C4-2B (cell line): ENCODE measurements around the gene KDM1B.

Experiments used
- H3K27ac ChIP-seq: fragments of 450-650 bp; 2 replicates; pipeline ENCODE4 v1.5.1; 2017
- ZFX ChIP-seq: fragments of 450-650 bp; IDR thresholded peaks from 2 replicates; pipeline ENCODE4 v1.6.1; 2017
- TF ChIP-seq, protein P1 (sequence below): fragments of 450-650 bp; conservative IDR thresholded peaks from 2 replicates; pipeline ENCODE4 v1.5.1; 2017; ENCODE audit warnings: mild to moderate bottlenecking

The KDM1B gene

DNA sequence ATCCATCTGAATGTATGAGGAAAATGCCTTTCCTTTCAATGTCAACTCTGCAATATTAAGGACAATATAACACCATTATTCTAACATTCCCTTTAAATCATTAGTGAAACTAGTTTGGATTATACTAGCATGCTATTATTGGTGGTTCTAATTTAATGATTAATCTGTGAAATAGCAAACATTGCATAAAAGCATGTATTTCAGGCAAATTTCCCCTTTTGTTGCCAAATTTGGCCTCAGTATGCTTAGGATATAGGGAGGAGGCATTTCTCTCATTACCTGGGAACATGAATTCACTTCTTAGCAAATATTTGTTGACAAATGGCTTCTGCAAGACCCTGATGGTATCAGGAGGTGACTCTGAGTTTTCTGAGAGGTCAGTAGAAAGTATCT is 1.9 kb upstream of the KDM1B start:
- TF ChIP-seq, protein P1, sequence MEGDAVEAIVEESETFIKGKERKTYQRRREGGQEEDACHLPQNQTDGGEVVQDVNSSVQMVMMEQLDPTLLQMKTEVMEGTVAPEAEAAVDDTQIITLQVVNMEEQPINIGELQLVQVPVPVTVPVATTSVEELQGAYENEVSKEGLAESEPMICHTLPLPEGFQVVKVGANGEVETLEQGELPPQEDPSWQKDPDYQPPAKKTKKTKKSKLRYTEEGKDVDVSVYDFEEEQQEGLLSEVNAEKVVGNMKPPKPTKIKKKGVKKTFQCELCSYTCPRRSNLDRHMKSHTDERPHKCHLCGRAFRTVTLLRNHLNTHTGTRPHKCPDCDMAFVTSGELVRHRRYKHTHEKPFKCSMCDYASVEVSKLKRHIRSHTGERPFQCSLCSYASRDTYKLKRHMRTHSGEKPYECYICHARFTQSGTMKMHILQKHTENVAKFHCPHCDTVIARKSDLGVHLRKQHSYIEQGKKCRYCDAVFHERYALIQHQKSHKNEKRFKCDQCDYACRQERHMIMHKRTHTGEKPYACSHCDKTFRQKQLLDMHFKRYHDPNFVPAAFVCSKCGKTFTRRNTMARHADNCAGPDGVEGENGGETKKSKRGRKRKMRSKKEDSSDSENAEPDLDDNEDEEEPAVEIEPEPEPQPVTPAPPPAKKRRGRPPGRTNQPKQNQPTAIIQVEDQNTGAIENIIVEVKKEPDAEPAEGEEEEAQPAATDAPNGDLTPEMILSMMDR = no peak
- TF ChIP-seq ZFX = no peak
- H3K27ac ChIP-seq = no peak overlapping the region

DNA sequence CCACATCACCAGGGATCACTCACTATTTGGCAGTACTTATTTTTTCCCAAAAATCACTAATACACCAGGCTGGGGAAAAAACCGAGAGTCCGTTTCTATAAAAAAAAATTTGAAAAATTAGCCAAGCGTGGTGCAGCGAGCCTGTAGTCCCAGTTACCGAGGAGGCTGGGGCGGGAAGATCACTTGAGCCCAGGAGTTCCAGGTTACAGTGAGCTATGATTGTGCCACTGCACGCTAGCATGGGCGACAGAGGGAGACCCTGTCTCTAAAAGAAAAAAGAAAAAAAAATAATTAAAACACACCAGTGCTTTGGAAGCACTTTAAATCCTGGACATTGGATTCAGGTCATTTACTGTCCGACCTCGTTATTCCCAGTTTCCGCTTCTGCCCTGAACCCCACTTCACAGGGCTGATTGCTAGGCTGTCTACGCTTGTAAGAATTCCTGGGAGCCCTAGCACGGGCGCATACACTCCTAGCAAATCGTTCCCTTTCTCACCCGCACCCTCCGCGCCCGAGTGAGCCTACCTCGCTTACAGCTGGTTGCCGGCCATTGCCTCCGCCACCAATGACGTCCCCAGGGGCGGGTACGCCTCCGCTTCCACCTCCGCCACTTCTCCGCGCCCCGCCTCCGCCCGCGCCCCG is 594 bp upstream of the KDM1B start, which contains the start of gene TPMT:
TPMT (minus strand) TSS at position 571 of the 643 bp plus-strand sequence. CDS start 5,950 bp downstream, outside the sequence.
- TF ChIP-seq, protein P1 = no peak
- TF ChIP-seq ZFX = no peak

DNA sequence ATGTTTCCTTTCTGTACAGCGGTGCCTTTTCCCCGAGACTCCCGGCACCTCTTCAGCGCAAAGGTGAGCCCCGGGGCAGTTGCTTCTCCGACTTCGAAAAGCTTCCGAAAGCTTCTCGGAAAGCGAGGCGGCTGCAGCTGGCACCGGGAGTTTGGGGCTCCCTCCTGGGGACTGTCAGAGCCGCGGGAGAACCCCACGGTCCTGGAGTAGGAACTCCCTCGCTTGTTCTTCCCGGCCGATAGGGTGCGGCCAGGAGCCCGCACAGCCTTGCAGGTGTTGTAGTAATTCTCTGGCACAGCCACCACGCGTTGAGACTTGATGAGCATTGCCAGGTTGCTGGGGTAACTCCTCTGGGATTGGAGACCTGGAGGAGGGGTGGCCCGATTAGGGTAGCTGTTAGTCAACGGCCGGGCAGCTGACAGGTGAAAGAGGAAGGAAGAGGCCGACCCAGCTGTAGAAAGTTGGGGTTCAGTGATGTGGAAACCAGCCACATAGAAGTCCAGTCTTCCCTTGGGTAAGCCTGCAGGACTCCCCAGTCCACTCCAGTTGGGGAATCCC is 721 bp downstream of the KDM1B start:
- peak overlapping the region; percentile 86 for H3K27ac ChIP-seq
- TF ChIP-seq, protein P1 = peak; percentile 72
- no peak for TF ChIP-seq ZFX

More for the DNA sequence above, 594 bp upstream of the KDM1B start, which contains the start of gene TPMT:
- peak within 1 kb of the TSS; percentile 86 for H3K27ac ChIP-seq

DNA sequence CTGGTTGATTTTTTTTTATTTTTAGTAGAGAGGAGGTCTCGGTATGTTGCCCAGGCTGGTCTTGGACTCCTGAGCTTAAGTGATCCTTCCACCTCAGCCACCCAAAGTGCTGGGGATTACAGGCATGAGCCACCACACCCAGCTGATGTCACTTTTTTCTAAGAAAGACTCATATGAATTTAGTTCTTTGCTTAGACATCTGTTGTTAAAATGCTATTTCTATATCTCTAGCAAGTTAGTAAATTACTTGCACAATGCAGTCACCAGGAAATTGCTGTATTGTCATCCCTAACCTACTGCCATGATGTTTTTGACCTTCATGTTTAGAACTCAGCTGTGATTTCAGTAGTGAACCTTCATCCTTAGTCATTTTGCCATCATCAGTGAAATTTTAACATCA is 5.7 kb downstream of the KDM1B start:
- H3K27ac ChIP-seq = no peak overlapping the region
- TF ChIP-seq ZFX = no peak

DNA sequence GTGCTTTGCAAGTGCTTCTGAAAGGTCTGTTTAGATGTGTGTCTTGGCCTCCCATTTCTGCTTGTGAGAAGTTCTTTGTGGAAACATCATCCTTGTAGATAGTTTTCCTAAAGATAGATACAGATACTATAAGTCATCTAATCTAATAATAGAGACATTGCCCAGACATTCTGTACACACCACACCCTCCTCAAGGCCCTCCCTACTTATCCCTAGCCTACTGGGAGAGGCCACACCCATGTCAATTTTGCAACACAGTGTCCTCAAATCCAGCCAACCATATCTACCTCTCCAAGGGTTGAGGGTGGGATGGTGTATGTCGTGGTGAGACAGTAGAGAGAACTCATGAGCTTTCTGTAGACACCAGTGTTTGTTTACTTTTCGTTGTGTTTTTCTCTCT is 6.2 kb downstream of the KDM1B start:
- TF ChIP-seq ZFX = no peak
- TF ChIP-seq, protein P1 = no peak
- no peak overlapping the region for H3K27ac ChIP-seq

DNA sequence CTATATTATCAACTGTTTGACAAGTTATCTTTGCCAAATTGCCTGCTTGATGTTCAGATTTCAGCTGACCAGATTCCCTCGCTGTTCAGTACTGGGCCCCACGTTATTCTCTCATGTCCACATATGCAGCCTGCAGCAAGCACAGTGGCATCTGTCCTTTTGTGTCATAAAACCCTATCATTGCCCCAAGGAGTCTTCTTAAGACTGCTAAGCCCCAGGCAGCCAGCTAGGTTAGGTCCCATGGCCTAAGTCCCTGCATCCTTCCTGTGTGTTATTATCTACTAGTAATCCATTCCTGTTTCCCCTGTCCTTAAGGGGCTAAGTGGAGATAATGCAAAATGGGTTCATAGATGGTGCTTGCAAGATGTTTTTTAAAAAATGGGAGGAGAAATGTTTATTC is 7.2 kb downstream of the KDM1B start:
- no peak overlapping the region for H3K27ac ChIP-seq
- TF ChIP-seq, protein P1 = no peak
- no peak for TF ChIP-seq ZFX

DNA sequence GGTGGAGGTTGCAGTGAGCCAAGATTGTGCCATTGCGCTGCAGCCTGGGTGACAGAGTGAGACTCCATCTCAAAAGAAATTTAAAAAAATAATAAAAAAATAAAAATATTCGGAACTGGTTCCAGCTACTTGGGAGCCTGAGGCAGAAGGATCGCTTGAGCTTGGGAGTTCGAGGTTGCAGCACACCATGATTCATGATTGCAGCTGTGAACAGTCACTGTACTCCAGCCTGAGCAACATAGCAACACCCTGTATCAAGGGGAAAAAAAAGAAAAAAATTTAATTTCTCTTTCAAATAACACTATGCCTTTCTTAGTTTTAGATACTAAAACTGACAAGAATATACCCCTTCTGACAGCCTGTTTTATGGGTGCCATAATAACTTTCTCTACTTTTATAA is 10.5 kb downstream of the KDM1B start:
- TF ChIP-seq, protein P1 = no peak
- TF ChIP-seq ZFX = no peak
- H3K27ac ChIP-seq = no peak overlapping the region
